GM12801 (cell line): ENCODE data around the gene KANSL1.

ENCODE experiments used
- TF ChIP-seq, protein P1 (sequence below): IDR thresholded peaks from one replicate; pipeline ENCODE4 v1.5.1; 2011; ENCODE audit warnings: control low read depth; ENCODE audit not compliant: insufficient read length; ENCODE audit errors: extremely low read depth

KANSL1 gene

DNA sequence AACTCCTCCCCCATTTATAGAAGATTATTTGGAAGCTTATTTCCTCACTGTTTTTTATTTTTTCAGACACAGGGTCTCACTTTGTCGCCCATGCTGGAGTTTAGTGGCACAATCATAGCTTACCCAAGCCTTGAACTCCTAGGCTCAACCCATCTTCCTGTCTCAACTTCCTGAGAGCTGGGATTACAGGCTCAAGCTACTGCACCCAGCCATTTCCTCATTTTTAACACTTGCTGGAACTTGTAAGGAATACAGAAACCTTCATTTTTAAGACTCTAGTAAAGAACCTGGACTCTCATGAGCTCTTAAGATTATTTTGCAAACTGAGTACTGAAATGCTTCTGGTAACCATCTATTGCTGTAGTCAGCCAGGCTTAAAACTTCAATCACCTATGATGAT, 29.9 kb downstream of the KANSL1 start:
- TF ChIP-seq, protein P1, sequence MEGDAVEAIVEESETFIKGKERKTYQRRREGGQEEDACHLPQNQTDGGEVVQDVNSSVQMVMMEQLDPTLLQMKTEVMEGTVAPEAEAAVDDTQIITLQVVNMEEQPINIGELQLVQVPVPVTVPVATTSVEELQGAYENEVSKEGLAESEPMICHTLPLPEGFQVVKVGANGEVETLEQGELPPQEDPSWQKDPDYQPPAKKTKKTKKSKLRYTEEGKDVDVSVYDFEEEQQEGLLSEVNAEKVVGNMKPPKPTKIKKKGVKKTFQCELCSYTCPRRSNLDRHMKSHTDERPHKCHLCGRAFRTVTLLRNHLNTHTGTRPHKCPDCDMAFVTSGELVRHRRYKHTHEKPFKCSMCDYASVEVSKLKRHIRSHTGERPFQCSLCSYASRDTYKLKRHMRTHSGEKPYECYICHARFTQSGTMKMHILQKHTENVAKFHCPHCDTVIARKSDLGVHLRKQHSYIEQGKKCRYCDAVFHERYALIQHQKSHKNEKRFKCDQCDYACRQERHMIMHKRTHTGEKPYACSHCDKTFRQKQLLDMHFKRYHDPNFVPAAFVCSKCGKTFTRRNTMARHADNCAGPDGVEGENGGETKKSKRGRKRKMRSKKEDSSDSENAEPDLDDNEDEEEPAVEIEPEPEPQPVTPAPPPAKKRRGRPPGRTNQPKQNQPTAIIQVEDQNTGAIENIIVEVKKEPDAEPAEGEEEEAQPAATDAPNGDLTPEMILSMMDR, result no peak

DNA sequence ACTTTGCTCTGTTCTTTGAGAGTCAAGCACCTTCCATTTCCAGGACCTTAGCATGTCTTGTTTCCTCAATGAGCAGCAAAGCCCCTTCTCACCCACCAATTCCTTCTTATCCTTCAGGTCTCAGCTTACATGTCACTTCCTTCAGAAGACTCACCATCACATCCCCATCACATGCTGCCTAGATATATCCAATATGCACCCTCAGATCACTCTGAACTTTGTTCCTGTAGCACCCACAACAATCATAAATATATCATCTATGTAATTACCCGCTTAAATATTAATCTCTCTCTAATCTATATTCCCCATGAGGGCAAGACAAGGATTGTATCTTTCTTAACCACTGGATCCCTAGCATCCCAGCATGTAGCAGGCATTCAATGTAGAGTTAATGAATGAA, 30.4 kb downstream of the KANSL1 start:
- TF ChIP-seq, protein P1, result no peak

DNA sequence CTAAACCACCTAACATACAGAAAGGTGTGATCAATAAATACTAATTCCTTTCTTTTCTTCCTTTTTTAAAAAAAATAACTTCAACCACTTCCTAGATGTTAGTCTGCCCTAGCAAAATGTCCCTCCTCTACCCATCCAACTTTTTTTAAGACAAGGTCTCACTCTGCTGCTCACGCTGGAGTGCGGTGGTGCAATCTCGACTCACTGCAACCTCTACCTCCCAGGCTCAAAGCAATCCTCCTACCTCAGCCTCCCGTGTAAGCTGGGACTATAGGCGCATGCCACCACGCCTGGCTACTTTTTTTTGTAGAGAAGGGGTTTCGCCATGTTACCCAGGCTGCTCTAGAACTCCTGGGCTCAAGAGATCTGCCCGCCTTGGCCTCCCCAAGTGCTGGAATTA, 33.1 kb downstream of the KANSL1 start:
- TF ChIP-seq, protein P1, result no peak

- TF ChIP-seq, protein P1, result no peak
Measured at GRCh38 chr17:46159686-46160085, 33.5 kb downstream of the KANSL1 start.

DNA sequence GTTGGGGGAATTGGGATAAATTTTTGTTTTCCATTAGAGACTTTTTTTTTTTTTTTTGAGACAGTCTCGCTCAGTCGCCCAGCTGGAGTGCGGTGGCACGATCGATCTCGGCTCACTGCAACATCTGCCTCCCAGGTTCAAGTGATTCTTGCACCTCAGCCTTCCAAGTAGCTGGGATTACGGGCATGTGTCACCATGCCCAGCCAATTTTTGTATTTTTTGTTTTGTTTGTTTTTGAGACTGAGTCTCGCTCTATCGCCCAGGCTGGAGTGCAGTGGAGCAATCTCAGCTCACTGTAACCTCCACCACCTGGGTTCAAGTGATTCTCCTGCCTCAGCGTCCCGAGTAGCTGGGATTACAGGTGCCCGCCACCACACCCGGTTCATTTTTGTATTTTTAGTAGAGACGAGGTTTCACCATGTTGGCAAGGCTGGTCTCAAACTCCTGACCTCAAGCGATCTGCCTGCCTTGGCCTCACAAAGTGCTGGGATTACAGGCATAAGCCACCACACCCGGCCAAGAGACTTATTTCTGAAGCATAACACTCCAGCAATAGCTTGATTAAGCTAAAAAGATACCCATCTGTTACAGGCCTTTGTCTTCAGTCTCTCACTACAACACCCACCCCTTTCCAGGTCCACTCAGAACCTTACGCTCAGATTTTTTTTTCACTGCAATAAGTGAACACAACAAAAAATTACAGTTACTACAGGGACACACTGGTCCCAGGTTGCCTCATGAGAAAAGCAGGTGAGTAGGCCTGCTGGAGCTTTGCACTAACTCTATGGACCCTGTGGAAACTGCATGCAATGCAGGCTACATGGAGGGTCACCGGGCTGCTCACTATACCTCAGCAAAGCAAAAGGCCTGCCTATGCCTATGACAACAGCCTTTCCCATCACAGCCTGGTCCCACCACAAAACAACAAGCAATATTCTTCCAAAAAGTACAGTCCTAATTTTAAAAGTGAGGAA, 34.6 kb downstream of the KANSL1 start:
- TF ChIP-seq, protein P1, result no peak

GRCh38 chr17:46157443-46158062, 35.7 kb downstream of the KANSL1 start:
- TF ChIP-seq, protein P1, result no peak

DNA sequence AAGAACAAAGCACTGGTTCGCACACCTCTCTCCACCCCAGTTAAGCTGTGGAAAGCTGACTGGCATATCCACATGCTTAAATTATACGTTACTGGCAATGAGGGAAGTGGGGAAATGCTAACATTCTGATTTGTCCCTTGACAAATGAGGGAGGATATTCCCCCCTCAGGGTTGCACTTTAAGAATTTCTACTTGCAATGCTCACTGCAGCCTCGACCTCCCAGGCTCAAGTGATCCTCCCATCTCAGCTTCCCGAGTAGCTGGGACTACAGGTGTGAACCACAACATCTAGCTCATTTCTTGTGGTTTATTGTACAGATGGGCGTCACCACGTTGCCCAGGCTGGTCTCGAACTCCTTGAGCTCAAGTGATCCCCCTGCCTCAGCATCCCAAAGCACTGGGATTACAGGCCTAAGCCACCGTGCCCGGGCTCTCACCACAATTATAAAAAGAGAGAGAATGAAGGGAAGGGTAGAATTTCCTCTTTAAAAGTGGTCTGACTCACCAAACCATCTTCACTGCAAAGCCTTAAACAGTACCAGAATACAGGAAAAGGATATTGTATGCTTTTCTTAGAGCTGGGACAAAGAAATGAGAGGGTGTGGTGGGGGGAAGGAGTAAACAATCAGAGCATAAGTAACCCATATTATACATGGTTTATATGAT, 38.9 kb downstream of the KANSL1 start:
- TF ChIP-seq, protein P1, result no peak
